CD4-positive, alpha-beta T cell treated with Interleukin-4 for 4 hours (primary cell): Measurements from ENCODE around the gene CLDN22.
A peak's percentile ranks its signal among the peaks of the same experiment; 100 is the strongest.

ENCODE experiments used
- DNase-seq: peaks from one replicate; pipeline ENCODE4 v3.0.0-alpha.2; 2020

CLDN22 gene

GRCh38 chr4:183320211-183321059, at the start of gene CLDN22:
Gene CLDN22, minus strand, starts transcription at chr4:183320276. Its CDS starts 58 bp downstream, at chr4:183320218.
- no peak for DNase-seq

- DNase-seq = no peak
Observed at GRCh38 chr4:183369073-183369472, 49.0 kb upstream of the CLDN22 start.

- DNase-seq = no peak
Observed at GRCh38 chr4:183366206-183366835, 46.2 kb upstream of the CLDN22 start.

- no peak for DNase-seq
Observed at GRCh38 chr4:183364025-183364424, 43.9 kb upstream of the CLDN22 start.

GRCh38 chr4:183362916-183363542, 43.0 kb upstream of the CLDN22 start:
- no peak for DNase-seq

- no peak for DNase-seq
Observed at GRCh38 chr4:183362036-183362435, 42.0 kb upstream of the CLDN22 start.

- DNase-seq = no peak
Observed at GRCh38 chr4:183360161-183360919, 40.3 kb upstream of the CLDN22 start.

- no peak for DNase-seq
Observed at GRCh38 chr4:183358215-183358755, 38.2 kb upstream of the CLDN22 start.

- DNase-seq = no peak
Observed at GRCh38 chr4:183356931-183357675, 37.0 kb upstream of the CLDN22 start.

GRCh38 chr4:183356173-183356830, 36.2 kb upstream of the CLDN22 start:
- DNase-seq = no peak

- DNase-seq = no peak
Observed at GRCh38 chr4:183355405-183355804, 35.3 kb upstream of the CLDN22 start.

- no peak for DNase-seq
Observed at GRCh38 chr4:183354219-183354618, 34.1 kb upstream of the CLDN22 start.

- DNase-seq = no peak
Observed at GRCh38 chr4:183353557-183353956, 33.5 kb upstream of the CLDN22 start.

GRCh38 chr4:183352546-183352945, 32.5 kb upstream of the CLDN22 start:
- DNase-seq = no peak

- DNase-seq = no peak
Observed at GRCh38 chr4:183350317-183351071, 30.4 kb upstream of the CLDN22 start.

GRCh38 chr4:183349673-183350072, 29.6 kb upstream of the CLDN22 start:
- no peak for DNase-seq

GRCh38 chr4:183348706-183349659, 28.9 kb upstream of the CLDN22 start:
- peak; percentile 1 for DNase-seq

GRCh38 chr4:183348136-183348535, 28.1 kb upstream of the CLDN22 start:
- no peak for DNase-seq

GRCh38 chr4:183347566-183347965, 27.5 kb upstream of the CLDN22 start:
- DNase-seq = no peak

- DNase-seq = no peak
Observed at GRCh38 chr4:183347146-183347545, 27.1 kb upstream of the CLDN22 start.
